Activated CD4-positive, alpha-beta T cell treated with anti-CD3 and anti-CD28 coated beads, Interleukin-2, amount 10 ng/mL, durations not matched to agents 7 days and 5 days (primary cell): ENCODE data around the gene CCDC93. TPM values are rescaled to one million over a fixed set of nuclear protein-coding genes. Genes with fewer than 3 reads are reported as not detected.

Source experiments
- CTCF ChIA-PET: fragments of 350-600 bp; sonication (Branson Sonifier 250); formaldehyde crosslinking; loops from one replicate; lab custom pipeline; 2021; ENCODE audit warnings: antibody characterized with exemption; lab: Charles Lee
- POLR2A ChIA-PET: fragments of 350-600 bp; sonication (Branson Sonifier 250); formaldehyde crosslinking; loops from one replicate; lab custom pipeline; 2021; ENCODE audit warnings: antibody characterized with exemption; lab: Charles Lee
- DNase-seq: peaks from one replicate; pipeline ENCODE4 v3.0.0-alpha.2; 2020
- H3K27ac Mint-ChIP-seq: one replicate; pipeline ENCODE4 v1.8.0; 2021; ENCODE audit warnings: mild to moderate bottlenecking, moderate library complexity, mixed read lengths
- H3K27me3 Mint-ChIP-seq: one replicate; pipeline ENCODE4 v1.8.0; 2021; ENCODE audit warnings: mixed read lengths
- H3K36me3 Mint-ChIP-seq: one replicate; pipeline ENCODE4 v1.8.0; 2021; ENCODE audit warnings: low read depth, mixed read lengths
- H3K4me1 Mint-ChIP-seq: one replicate; pipeline ENCODE4 v1.8.0; 2021; ENCODE audit warnings: mixed read lengths
- H3K4me3 Mint-ChIP-seq: one replicate; pipeline ENCODE4 v1.8.0; 2021; ENCODE audit warnings: mild to moderate bottlenecking, moderate library complexity, mixed read lengths
- H3K9me3 Mint-ChIP-seq: one replicate; pipeline ENCODE4 v1.8.0; 2021; ENCODE audit warnings: mixed read lengths
- total RNA-seq, 2 experiments: library from RNA; stranded (reverse); gene quantifications; one replicate each; pipeline ENCODE4 v1.2.3, GENCODE V29; 2021

The CCDC93 gene
- total RNA-seq, 2 experiments from 2014 or later, result 35.5 to 39.1 TPM

GRCh38 chr2:117980783-117981676, 32.8 kb downstream of the CCDC93 start:
- no peaks in the 10 kb centered on the region for H3K9me3 Mint-ChIP-seq
- DNase-seq, result no peak
- ChIA-PET POLR2A (no interaction called here), CTCF (interaction anchor here (1.0 to 1.9 kb wide), 3 partner anchors 11 to 22 kb away, joined by 3 to 7 read pairs (median 3); no protein-coding TSS in a partner anchor)
- peaks cover 31% of the 10 kb centered on the region for H3K36me3 Mint-ChIP-seq
- no peaks in the 10 kb centered on the region for H3K27me3 Mint-ChIP-seq
- no peak overlapping the region for H3K27ac Mint-ChIP-seq
- no peak overlapping the region for H3K4me3 Mint-ChIP-seq
- no peaks in the 10 kb centered on the region for H3K4me1 Mint-ChIP-seq

- no peak for DNase-seq
- Mint-ChIP-seq H3K27me3 (no peaks in the 10 kb centered on the region), H3K27ac (no peak overlapping the region), H3K4me3 (no peak overlapping the region), H3K4me1 (no peaks in the 10 kb centered on the region), H3K36me3 (peaks cover 30% of the 10 kb centered on the region), H3K9me3 (no peaks in the 10 kb centered on the region)
- ChIA-PET POLR2A (no interaction called here), CTCF (interaction anchor here (1.3 to 1.9 kb wide), 2 partner anchors 17 to 23 kb away, joined by 3 to 7 read pairs; no protein-coding TSS in a partner anchor)
These were observed 33.8 kb downstream of the CCDC93 start for GRCh38 chr2:117979911-117980701.

GRCh38 chr2:117977696-117978095, 36.2 kb downstream of the CCDC93 start:
- H3K27ac Mint-ChIP-seq, result no peak overlapping the region
- no peak for DNase-seq
- H3K27me3 Mint-ChIP-seq, result no peaks in the 10 kb centered on the region
- ChIA-PET CTCF (interaction anchor here (1.8 kb wide), 1 partner anchor 17 kb away, joined by 4 read pairs; no protein-coding TSS in a partner anchor), POLR2A (no interaction called here)
- H3K36me3 Mint-ChIP-seq, result peaks cover 33% of the 10 kb centered on the region
- no peak overlapping the region for H3K4me3 Mint-ChIP-seq
- no peaks in the 10 kb centered on the region for H3K9me3 Mint-ChIP-seq
- no peaks in the 10 kb centered on the region for H3K4me1 Mint-ChIP-seq

GRCh38 chr2:117976581-117976980, 37.3 kb downstream of the CCDC93 start:
- H3K4me3 Mint-ChIP-seq, result no peak overlapping the region
- ChIA-PET POLR2A (no interaction called here), CTCF (interaction anchor here (1.0 kb wide), 1 partner anchor 20 kb away, joined by 3 read pairs; no protein-coding TSS in a partner anchor)
- no peaks in the 10 kb centered on the region for H3K9me3 Mint-ChIP-seq
- no peak overlapping the region for H3K27ac Mint-ChIP-seq
- no peak for DNase-seq
- no peaks in the 10 kb centered on the region for H3K4me1 Mint-ChIP-seq
- peaks cover 39% of the 10 kb centered on the region for H3K36me3 Mint-ChIP-seq
- no peaks in the 10 kb centered on the region for H3K27me3 Mint-ChIP-seq

- no peak for DNase-seq
- POLR2A ChIA-PET, result interaction anchor here (0.6 to 0.7 kb wide), 2 partner anchors 67 to 343 kb away, joined by 3 to 9 read pairs; no protein-coding TSS in a partner anchor
- Mint-ChIP-seq H3K9me3 (no peaks in the 10 kb centered on the region), H3K27ac (no peak overlapping the region), H3K4me3 (no peak overlapping the region), H3K36me3 (peaks cover 52% of the 10 kb centered on the region), H3K27me3 (no peaks in the 10 kb centered on the region), H3K4me1 (no peaks in the 10 kb centered on the region)
- CTCF ChIA-PET, result interaction anchor here (0.8 to 1.4 kb wide), 3 partner anchors 12 to 59 kb away, joined by 3 to 5 read pairs (median 3); no protein-coding TSS in a partner anchor
These were observed 40.3 kb downstream of the CCDC93 start for GRCh38 chr2:117973498-117974082.

- no peaks in the 10 kb centered on the region for H3K9me3 Mint-ChIP-seq
- no peaks in the 10 kb centered on the region for H3K4me1 Mint-ChIP-seq
- POLR2A ChIA-PET, result interaction anchor here (0.7 kb wide), 1 partner anchor 68 kb away, joined by 3 read pairs; no protein-coding TSS in a partner anchor
- peaks cover 53% of the 10 kb centered on the region for H3K36me3 Mint-ChIP-seq
- H3K27ac Mint-ChIP-seq, result peak overlapping the region; percentile 43
- DNase-seq, result no peak
- CTCF ChIA-PET, result interaction anchor here (1.3 to 1.8 kb wide), 3 partner anchors 13 to 60 kb away, joined by 3 to 5 read pairs (median 4); no protein-coding TSS in a partner anchor
- H3K27me3 Mint-ChIP-seq, result no peaks in the 10 kb centered on the region
- H3K4me3 Mint-ChIP-seq, result no peak overlapping the region
These were observed 41.3 kb downstream of the CCDC93 start for GRCh38 chr2:117972476-117973123.

- POLR2A ChIA-PET, result no interaction called here
- H3K9me3 Mint-ChIP-seq, result no peaks in the 10 kb centered on the region
- H3K27me3 Mint-ChIP-seq, result no peaks in the 10 kb centered on the region
- H3K4me1 Mint-ChIP-seq, result no peaks in the 10 kb centered on the region
- DNase-seq, result no peak
- no peak overlapping the region for H3K27ac Mint-ChIP-seq
- CTCF ChIA-PET, result no interaction called here
- no peak overlapping the region for H3K4me3 Mint-ChIP-seq
- H3K36me3 Mint-ChIP-seq, result peaks cover 47% of the 10 kb centered on the region
These were observed 45.1 kb downstream of the CCDC93 start for GRCh38 chr2:117968722-117969121.

- Mint-ChIP-seq H3K4me1 (no peaks in the 10 kb centered on the region), H3K27me3 (no peaks in the 10 kb centered on the region), H3K4me3 (no peak overlapping the region), H3K36me3 (peaks cover 44% of the 10 kb centered on the region), H3K27ac (no peak overlapping the region), H3K9me3 (no peaks in the 10 kb centered on the region)
- CTCF ChIA-PET, result no interaction called here
- POLR2A ChIA-PET, result interaction anchor here (1.0 kb wide), 1 partner anchor 704 kb away, joined by 3 read pairs; no protein-coding TSS in a partner anchor
- no peak for DNase-seq
These were observed 45.7 kb downstream of the CCDC93 start for GRCh38 chr2:117967977-117968718.

- DNase-seq, result no peak
- H3K36me3 Mint-ChIP-seq, result peaks cover 30% of the 10 kb centered on the region
- CTCF ChIA-PET, result interaction anchor here (1.4 kb wide), 1 partner anchor 17 kb away, joined by 3 read pairs; no protein-coding TSS in a partner anchor
- no peaks in the 10 kb centered on the region for H3K27me3 Mint-ChIP-seq
- no peaks in the 10 kb centered on the region for H3K4me1 Mint-ChIP-seq
- no peaks in the 10 kb centered on the region for H3K9me3 Mint-ChIP-seq
- no peak overlapping the region for H3K4me3 Mint-ChIP-seq
- POLR2A ChIA-PET, result no interaction called here
- H3K27ac Mint-ChIP-seq, result no peak overlapping the region
These were observed 50.4 kb downstream of the CCDC93 start for GRCh38 chr2:117963446-117963845.

- DNase-seq, result no peak
- Mint-ChIP-seq H3K36me3 (peaks cover 46% of the 10 kb centered on the region), H3K27ac (no peak overlapping the region), H3K4me3 (no peak overlapping the region), H3K4me1 (no peaks in the 10 kb centered on the region), H3K27me3 (no peaks in the 10 kb centered on the region), H3K9me3 (no peaks in the 10 kb centered on the region)
- POLR2A ChIA-PET, result no interaction called here
- CTCF ChIA-PET, result interaction anchor here (1.4 to 1.9 kb wide), 3 partner anchors 11 to 146 kb away, joined by 4 to 9 read pairs (median 4); partner anchors contain the start of gene DDX18
These were observed 52.7 kb downstream of the CCDC93 start for GRCh38 chr2:117961201-117961600.

- POLR2A ChIA-PET, result no interaction called here
- H3K27me3 Mint-ChIP-seq, result no peaks in the 10 kb centered on the region
These were observed 53.6 kb downstream of the CCDC93 start for GRCh38 chr2:117960231-117960630.

More at GRCh38 chr2:117960231-117960630, 53.6 kb downstream of the CCDC93 start:
- no peak overlapping the region for H3K4me3 Mint-ChIP-seq
- H3K4me1 Mint-ChIP-seq, result no peaks in the 10 kb centered on the region
- H3K36me3 Mint-ChIP-seq, result peaks cover 52% of the 10 kb centered on the region
- no peaks in the 10 kb centered on the region for H3K9me3 Mint-ChIP-seq
- no peak for DNase-seq
- H3K27ac Mint-ChIP-seq, result no peak overlapping the region
- CTCF ChIA-PET, result interaction anchor here (1.1 to 1.9 kb wide), 5 partner anchors 10 to 145 kb away, joined by 4 to 9 read pairs (median 4); partner anchors contain the start of gene DDX18
